ENCODE results near the gene KLF15. TPM values are rescaled to one million over a fixed set of nuclear protein-coding genes. Genes with fewer than 3 reads are reported as not detected.

The KLF15 gene
- total RNA-seq = 21.3 and 21.9 TPM in 2 replicates

DNA sequence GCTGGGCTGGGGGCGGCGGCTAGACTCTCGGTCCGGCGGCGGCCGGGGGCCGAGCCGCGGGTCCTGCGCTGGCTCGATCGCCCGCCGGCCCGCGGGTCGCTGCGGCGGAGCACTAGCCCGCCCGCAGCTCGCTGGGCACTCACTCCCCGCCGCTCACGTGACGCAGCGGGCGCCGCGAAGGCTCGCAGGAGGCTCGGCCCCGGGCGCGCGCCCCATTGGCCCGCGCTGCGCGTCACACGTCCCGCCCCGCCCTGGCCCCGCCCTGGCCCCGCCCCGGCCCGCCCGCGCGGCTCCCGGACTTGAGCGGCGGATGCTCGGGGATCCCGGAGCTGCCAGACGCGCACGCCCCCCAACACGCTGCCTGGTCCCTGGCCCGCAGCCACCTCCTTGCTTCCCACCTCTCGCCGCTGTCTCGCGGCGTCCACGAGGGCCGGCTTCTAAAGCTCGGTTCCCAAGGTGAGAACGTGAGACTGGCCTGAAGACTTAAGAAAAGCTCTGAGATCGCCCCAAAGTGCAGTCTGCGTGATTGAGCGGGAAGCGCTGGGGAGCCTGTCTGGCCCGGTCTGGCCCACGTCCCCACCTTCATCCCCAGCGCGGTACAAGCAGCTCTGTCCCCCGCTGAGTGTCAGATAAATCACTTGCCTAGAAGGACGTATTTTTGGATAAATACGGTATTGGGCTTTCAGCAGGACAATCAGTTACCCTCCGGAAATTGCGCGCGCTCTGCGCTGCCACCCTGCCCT is at the start of gene KLF15:
Gene KLF15, minus strand, starts transcription at position 114 of the 743 bp plus-strand sequence. CDS start 4,486 bp downstream, outside the sequence.

DNA sequence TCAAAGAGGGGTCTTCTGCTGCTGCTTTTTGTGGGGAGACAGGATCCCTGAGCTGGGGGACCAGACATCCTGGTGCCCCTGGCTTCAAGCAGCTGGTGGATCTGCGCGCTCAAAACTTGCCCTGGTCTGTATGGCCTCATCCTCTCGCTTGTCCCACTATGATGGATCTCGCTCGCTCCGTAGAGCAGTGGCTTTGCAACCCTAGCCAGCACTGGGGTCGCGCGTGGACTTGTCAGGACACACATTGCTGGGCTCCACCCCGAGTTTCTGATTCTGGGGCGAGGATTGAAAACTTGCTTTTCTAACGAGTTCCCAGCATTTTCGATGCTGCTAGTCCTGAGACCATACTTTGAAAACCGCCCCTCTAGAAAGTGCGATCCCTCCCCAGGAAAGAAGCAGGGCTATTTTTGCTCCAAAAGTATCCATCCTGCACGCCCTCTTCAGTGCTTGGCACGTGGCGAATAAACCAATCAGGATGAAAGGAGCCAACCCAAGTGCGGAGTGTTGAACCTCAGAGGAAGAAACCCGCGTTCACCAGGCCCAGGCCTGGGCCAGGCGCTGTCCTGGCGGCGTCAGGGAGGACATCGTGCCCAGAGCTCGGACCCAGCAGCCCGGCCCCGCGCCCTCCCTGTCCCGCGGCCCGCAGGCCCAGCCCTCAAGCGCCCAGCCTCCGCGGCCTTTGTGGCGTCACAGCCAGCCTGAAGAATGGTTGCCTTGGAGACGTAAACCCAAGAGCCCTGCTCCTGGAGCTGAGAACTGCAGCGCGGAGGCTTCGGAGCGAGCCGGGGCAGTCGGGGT is 37.2 kb upstream of the KLF15 start, which contains the start of gene CFAP100:
Gene CFAP100, plus strand, starts transcription at position 731 of the 798 bp plus-strand sequence. CDS start 1,092 bp downstream, outside the sequence.

Other genes starting within 250 kb of the KLF15 start
- gene ALDH1L1, start 176.8 kb downstream of the KLF15 start, total RNA-seq = 93.4 and 96.4 TPM in 2 replicates
- not detected in 2 replicates for gene CFAP100, start 37.5 kb upstream of the KLF15 start, total RNA-seq
- gene ZXDC, start 118.5 kb upstream of the KLF15 start, total RNA-seq = 15.4 and 17.8 TPM in 2 replicates
- gene UROC1, start 160.4 kb upstream of the KLF15 start, total RNA-seq = not detected in 2 replicates
- not detected in 2 replicates for gene CHST13, start 166.7 kb upstream of the KLF15 start, total RNA-seq
- gene C3orf22, start 201.5 kb upstream of the KLF15 start, total RNA-seq = not detected in 2 replicates

Data from cardiac ventricle fibroblast (primary cell).